Kidney epithelial cell (primary cell): Measurements from ENCODE around the gene ATP1B3. TPM values are rescaled to one million over a fixed set of nuclear protein-coding genes. Genes with fewer than 3 reads are reported as not detected.
A peak's percentile ranks its signal among the peaks of the same experiment; 100 is the strongest.

ENCODE experiments used
- DNase-seq: peaks from one replicate; pipeline ENCODE4 v3.0.0-alpha.2; 2010; ENCODE audit warnings: low read depth
- H3K27me3 ChIP-seq: 2 replicates; pipeline ENCODE4 v1.6.0; 2011; ENCODE audit warnings: low read length; ENCODE audit not compliant: control insufficient read depth, insufficient read depth
- H3K36me3 ChIP-seq: 2 replicates; pipeline ENCODE4 v1.5.1; 2011; ENCODE audit warnings: low read length; ENCODE audit not compliant: control insufficient read depth, insufficient read depth
- H3K4me3 ChIP-seq: 2 replicates; pipeline ENCODE4 v1.5.1; 2011; ENCODE audit warnings: low read depth, mild to moderate bottlenecking, control low read depth, low read length
- CTCF ChIP-seq: IDR thresholded peaks from 2 replicates; pipeline ENCODE4 v1.5.1; 2011; ENCODE audit warnings: mild to moderate bottlenecking, moderate library complexity, low read length, control low read depth, inconsistent platforms; ENCODE audit not compliant: insufficient read depth, poor library complexity, severe bottlenecking
- total RNA-seq: library from RNA; depleted of rRNA; stranded (reverse); fragments of >200 nt; gene quantifications from 2 replicates; pipeline ENCODE4 v1.2.3, GENCODE V29; 2015

The ATP1B3 gene
- total RNA-seq, 1 donor from 2014 or later, result 50.8 TPM

DNA sequence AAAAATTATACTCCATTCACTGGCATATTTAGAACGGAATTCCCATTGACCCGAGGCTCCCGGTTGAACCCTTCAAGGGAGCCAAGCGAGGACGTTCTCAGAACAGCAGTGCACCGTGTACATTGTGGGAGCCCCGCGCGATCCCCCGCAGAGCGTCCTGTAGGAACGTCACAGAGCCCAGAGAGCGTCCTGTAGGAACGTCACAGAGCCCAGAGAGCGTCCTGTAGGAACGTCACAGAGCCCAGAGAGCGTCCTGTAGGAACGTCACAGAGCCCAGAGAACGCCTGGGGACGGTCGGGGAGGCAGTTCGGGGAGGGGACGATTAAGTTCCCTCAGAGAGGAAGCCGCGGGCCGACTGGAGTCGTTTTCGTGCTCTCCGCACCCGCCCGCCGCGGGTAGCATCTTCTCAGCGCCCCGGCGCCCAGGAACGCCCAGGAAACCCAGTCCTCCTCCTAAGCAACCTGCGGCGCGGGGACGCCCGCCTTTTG is 506 bp upstream of the ATP1B3 start:
- no peaks in the 10 kb centered on the region for H3K27me3 ChIP-seq
- no peak for TF ChIP-seq CTCF
- H3K4me3 ChIP-seq, result peak overlapping the region; percentile 69
- no peak for DNase-seq
- H3K36me3 ChIP-seq, result no peaks in the 10 kb centered on the region

GRCh38 chr3:141876891-141877621 is 613 bp downstream of the ATP1B3 start:
- Histone ChIP-seq H3K4me3 (peak overlapping the region; percentile 93), H3K36me3 (no peaks in the 10 kb centered on the region), H3K27me3 (no peaks in the 10 kb centered on the region)
- DNase-seq, result no peak
- TF ChIP-seq CTCF, result no peak

- no peak for TF ChIP-seq CTCF
- no peak for DNase-seq
Measured at GRCh38 chr3:141877911-141878310, 1.5 kb downstream of the ATP1B3 start.

DNA sequence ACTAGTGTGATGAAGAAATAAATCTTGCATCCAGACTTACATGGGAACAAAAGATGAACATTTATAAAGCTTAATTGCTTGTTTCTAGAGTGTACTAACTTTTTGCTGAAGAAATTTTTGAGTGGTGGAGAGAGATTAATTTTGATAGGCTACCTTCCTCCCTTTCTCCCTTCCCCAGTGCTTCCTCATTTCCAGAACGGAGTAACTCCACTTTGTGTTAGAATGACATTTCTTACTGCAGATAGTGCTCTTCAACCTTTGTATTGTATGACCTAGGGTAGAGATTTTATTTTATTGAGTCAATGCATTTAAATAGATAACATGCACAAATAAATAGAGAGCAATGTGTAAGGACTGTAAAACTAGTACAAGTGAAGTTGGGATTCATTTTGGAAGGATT is 1.9 kb downstream of the ATP1B3 start:
- H3K36me3 ChIP-seq, result no peaks in the 10 kb centered on the region
- no peak for DNase-seq
- no peaks in the 10 kb centered on the region for H3K27me3 ChIP-seq
- peak overlapping the region; percentile 93 for H3K4me3 ChIP-seq
- TF ChIP-seq CTCF, result no peak

More at GRCh38 chr3:141877911-141878310, 1.5 kb downstream of the ATP1B3 start:
- Histone ChIP-seq H3K4me3 (peak overlapping the region; percentile 93), H3K36me3 (no peaks in the 10 kb centered on the region), H3K27me3 (no peaks in the 10 kb centered on the region)

GRCh38 chr3:141878817-141879216 is 2.4 kb downstream of the ATP1B3 start:
- Histone ChIP-seq H3K4me3 (no peak overlapping the region), H3K27me3 (no peaks in the 10 kb centered on the region), H3K36me3 (no peaks in the 10 kb centered on the region)
- no peak for TF ChIP-seq CTCF
- no peak for DNase-seq

- no peaks in the 10 kb centered on the region for H3K27me3 ChIP-seq
- H3K36me3 ChIP-seq, result no peaks in the 10 kb centered on the region
- DNase-seq, result no peak
- no peak for TF ChIP-seq CTCF
- H3K4me3 ChIP-seq, result no peak overlapping the region
Measured at GRCh38 chr3:141881702-141882101, 5.3 kb downstream of the ATP1B3 start.
